Measurements from ENCODE around the gene SIRT3. TPM values are rescaled to one million over a fixed set of nuclear protein-coding genes. Genes with fewer than 3 reads are reported as not detected.
A peak's percentile ranks its signal among the peaks of the same experiment; 100 is the strongest.

Gene SIRT3
- total and polyA plus RNA-seq, 2 of the 13 experiments (the other 11 are each of a cell fraction or from before 2014, with no cell fraction given): 15.1 to 18.2 TPM

DNA sequence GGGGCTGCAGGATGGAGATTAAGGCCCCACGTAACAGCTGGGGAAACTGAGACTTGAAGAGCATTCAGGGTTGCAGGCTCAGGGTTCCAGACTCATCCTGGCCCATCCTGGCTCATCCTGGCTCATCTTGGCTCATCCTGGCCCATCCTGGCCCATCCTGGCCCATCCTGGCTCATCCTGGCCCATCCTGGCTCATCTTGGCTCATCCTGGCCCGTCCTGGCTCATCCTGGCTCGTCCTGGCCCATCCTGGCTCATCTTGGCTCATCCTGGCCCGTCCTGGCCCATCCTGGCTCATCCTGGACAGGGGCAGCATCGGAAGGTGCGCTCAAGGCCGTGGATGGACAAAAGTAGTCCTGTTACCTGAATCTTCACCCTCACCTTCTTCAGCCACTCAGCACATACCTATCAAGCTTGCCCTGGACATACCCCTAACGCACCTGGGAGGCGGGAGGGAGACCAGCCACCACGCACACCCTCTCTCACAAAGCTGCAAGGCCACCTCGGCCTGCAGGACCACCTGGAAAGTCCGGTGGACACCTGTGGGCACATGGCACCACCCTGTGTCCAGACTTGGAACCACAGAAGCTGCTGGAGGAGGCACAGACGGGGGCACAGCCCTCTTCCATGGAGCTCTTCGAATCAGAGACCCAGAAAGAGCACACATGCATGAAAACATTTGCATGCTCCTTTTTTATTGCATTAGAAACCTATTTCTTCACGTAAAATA lies 21.8 kb upstream of the SIRT3 start (continued):
- TF ChIP-seq, protein P1, sequence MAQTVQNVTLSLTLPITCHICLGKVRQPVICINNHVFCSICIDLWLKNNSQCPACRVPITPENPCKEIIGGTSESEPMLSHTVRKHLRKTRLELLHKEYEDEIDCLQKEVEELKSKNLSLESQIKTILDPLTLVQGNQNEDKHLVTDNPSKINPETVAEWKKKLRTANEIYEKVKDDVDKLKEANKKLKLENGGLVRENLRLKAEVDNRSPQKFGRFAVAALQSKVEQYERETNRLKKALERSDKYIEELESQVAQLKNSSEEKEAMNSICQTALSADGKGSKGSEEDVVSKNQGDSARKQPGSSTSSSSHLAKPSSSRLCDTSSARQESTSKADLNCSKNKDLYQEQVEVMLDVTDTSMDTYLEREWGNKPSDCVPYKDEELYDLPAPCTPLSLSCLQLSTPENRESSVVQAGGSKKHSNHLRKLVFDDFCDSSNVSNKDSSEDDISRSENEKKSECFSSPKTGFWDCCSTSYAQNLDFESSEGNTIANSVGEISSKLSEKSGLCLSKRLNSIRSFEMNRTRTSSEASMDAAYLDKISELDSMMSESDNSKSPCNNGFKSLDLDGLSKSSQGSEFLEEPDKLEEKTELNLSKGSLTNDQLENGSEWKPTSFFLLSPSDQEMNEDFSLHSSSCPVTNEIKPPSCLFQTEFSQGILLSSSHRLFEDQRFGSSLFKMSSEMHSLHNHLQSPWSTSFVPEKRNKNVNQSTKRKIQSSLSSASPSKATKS (CRISPR knock-in tag; IDR thresholded peaks at IDR 0.05): no peak
- TF ChIP-seq ZMYM2 (CRISPR knock-in tag; IDR thresholded peaks at IDR 0.05) (no peak), ATF7-NPFF (CRISPR knock-in tag; IDR thresholded peaks at IDR 0.05; ENCODE audit: low read depth) (no peak), STAG1 (CRISPR knock-in tag; IDR thresholded peaks at IDR 0.05) (peak; percentile 84), ZNF883 (CRISPR knock-in tag; IDR thresholded peaks at IDR 0.05; ENCODE audit: not compliant biosample characterization) (no peak), NCOA2 (CRISPR knock-in tag; IDR thresholded peaks at IDR 0.05) (no peak), RBFOX2 (IDR thresholded peaks at IDR 0.05; ENCODE audit: low read depth, low read length) (no peak), MIER2 (CRISPR knock-in tag; IDR thresholded peaks at IDR 0.05) (no peak), ZNF549 (CRISPR knock-in tag; IDR thresholded peaks at IDR 0.05) (no peak), NCOA5 (CRISPR knock-in tag; IDR thresholded peaks at IDR 0.05) (no peak), IRX3 (CRISPR knock-in tag; IDR thresholded peaks at IDR 0.05; ENCODE audit: borderline replicate concordance, low read depth) (no peak), LCORL (IDR thresholded peaks at IDR 0.05) (no peak), LCORL (CRISPR knock-in tag; IDR thresholded peaks at IDR 0.05) (no peak), RELA (CRISPR knock-in tag; IDR thresholded peaks at IDR 0.05) (no peak)
- TF ChIP-seq, protein P2, sequence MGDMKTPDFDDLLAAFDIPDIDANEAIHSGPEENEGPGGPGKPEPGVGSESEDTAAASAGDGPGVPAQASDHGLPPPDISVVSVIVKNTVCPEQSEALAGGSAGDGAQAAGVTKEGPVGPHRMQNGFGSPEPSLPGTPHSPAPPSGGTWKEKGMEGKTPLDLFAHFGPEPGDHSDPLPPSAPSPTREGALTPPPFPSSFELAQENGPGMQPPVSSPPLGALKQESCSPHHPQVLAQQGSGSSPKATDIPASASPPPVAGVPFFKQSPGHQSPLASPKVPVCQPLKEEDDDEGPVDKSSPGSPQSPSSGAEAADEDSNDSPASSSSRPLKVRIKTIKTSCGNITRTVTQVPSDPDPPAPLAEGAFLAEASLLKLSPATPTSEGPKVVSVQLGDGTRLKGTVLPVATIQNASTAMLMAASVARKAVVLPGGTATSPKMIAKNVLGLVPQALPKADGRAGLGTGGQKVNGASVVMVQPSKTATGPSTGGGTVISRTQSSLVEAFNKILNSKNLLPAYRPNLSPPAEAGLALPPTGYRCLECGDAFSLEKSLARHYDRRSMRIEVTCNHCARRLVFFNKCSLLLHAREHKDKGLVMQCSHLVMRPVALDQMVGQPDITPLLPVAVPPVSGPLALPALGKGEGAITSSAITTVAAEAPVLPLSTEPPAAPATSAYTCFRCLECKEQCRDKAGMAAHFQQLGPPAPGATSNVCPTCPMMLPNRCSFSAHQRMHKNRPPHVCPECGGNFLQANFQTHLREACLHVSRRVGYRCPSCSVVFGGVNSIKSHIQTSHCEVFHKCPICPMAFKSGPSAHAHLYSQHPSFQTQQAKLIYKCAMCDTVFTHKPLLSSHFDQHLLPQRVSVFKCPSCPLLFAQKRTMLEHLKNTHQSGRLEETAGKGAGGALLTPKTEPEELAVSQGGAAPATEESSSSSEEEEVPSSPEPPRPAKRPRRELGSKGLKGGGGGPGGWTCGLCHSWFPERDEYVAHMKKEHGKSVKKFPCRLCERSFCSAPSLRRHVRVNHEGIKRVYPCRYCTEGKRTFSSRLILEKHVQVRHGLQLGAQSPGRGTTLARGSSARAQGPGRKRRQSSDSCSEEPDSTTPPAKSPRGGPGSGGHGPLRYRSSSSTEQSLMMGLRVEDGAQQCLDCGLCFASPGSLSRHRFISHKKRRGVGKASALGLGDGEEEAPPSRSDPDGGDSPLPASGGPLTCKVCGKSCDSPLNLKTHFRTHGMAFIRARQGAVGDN (CRISPR knock-in tag; IDR thresholded peaks at IDR 0.05): peak; percentile 44; the same call in 1 of the 2 replicates
- TF ChIP-seq, protein P3, sequence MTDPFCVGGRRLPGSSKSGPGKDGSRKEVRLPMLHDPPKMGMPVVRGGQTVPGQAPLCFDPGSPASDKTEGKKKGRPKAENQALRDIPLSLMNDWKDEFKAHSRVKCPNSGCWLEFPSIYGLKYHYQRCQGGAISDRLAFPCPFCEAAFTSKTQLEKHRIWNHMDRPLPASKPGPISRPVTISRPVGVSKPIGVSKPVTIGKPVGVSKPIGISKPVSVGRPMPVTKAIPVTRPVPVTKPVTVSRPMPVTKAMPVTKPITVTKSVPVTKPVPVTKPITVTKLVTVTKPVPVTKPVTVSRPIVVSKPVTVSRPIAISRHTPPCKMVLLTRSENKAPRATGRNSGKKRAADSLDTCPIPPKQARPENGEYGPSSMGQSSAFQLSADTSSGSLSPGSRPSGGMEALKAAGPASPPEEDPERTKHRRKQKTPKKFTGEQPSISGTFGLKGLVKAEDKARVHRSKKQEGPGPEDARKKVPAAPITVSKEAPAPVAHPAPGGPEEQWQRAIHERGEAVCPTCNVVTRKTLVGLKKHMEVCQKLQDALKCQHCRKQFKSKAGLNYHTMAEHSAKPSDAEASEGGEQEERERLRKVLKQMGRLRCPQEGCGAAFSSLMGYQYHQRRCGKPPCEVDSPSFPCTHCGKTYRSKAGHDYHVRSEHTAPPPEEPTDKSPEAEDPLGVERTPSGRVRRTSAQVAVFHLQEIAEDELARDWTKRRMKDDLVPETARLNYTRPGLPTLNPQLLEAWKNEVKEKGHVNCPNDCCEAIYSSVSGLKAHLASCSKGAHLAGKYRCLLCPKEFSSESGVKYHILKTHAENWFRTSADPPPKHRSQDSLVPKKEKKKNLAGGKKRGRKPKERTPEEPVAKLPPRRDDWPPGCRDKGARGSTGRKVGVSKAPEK (CRISPR knock-in tag; IDR thresholded peaks at IDR 0.05; ENCODE audit: borderline replicate concordance): no peak
- TF ChIP-seq, protein P4, sequence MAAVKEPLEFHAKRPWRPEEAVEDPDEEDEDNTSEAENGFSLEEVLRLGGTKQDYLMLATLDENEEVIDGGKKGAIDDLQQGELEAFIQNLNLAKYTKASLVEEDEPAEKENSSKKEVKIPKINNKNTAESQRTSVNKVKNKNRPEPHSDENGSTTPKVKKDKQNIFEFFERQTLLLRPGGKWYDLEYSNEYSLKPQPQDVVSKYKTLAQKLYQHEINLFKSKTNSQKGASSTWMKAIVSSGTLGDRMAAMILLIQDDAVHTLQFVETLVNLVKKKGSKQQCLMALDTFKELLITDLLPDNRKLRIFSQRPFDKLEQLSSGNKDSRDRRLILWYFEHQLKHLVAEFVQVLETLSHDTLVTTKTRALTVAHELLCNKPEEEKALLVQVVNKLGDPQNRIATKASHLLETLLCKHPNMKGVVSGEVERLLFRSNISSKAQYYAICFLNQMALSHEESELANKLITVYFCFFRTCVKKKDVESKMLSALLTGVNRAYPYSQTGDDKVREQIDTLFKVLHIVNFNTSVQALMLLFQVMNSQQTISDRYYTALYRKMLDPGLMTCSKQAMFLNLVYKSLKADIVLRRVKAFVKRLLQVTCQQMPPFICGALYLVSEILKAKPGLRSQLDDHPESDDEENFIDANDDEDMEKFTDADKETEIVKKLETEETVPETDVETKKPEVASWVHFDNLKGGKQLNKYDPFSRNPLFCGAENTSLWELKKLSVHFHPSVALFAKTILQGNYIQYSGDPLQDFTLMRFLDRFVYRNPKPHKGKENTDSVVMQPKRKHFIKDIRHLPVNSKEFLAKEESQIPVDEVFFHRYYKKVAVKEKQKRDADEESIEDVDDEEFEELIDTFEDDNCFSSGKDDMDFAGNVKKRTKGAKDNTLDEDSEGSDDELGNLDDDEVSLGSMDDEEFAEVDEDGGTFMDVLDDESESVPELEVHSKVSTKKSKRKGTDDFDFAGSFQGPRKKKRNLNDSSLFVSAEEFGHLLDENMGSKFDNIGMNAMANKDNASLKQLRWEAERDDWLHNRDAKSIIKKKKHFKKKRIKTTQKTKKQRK (IDR thresholded peaks at IDR 0.05; ENCODE audit: low read length): no peak
